ENCODE data around the gene AP5B1.

DNA sequence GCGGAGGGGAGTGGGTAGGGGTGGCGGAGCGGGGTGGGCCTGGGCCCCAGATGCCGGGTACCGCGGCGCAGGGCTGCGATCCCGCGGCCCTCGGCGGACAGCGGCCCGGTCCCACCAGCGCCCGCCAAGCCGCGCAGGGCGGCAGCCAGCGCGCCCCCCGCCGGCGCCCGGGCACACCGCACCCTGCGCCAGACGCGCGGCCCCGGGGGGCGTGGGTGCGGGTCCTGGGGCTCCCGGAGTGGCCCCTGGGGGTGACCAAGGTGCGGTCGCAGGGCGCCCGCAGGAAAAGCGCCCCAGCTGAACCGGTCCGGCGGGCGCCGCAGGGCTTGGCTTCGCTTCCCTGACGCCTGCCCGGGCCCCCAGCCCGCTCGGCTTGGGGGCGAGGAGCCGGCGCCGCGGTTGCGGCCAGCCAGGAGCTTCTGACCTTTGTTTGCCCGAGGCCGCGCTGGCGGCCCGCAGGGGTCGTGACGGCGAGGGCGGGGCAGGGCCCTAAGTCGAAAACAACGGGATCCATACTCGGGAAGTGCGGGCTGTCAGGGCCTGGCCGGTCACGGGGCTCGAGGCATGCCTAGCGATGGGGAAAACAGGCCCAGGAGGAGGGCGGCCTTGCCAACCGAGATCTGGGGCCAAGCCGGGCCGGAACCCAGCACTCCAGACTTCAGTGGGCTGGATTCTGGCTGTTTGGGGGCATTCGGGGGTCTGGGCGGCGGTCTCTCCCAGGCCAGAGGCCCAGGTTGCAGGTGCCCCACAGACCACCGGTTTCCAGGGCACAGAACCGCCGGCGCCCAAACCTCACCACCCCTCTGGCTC lies 581 bp upstream of the AP5B1 start:
- TF ChIP-seq, protein P1, sequence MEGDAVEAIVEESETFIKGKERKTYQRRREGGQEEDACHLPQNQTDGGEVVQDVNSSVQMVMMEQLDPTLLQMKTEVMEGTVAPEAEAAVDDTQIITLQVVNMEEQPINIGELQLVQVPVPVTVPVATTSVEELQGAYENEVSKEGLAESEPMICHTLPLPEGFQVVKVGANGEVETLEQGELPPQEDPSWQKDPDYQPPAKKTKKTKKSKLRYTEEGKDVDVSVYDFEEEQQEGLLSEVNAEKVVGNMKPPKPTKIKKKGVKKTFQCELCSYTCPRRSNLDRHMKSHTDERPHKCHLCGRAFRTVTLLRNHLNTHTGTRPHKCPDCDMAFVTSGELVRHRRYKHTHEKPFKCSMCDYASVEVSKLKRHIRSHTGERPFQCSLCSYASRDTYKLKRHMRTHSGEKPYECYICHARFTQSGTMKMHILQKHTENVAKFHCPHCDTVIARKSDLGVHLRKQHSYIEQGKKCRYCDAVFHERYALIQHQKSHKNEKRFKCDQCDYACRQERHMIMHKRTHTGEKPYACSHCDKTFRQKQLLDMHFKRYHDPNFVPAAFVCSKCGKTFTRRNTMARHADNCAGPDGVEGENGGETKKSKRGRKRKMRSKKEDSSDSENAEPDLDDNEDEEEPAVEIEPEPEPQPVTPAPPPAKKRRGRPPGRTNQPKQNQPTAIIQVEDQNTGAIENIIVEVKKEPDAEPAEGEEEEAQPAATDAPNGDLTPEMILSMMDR (IDR thresholded peaks at IDR 0.05; ENCODE audit: control extremely low read depth in 1 of 3, insufficient read depth in 1 of 3, low read depth in 1 of 3, low read length in 3 of 3) = peak in 2 of 3 experiments; percentile 36 to 39; a peak in 3 of 4 replicates
- TF ChIP-seq, protein P2, sequence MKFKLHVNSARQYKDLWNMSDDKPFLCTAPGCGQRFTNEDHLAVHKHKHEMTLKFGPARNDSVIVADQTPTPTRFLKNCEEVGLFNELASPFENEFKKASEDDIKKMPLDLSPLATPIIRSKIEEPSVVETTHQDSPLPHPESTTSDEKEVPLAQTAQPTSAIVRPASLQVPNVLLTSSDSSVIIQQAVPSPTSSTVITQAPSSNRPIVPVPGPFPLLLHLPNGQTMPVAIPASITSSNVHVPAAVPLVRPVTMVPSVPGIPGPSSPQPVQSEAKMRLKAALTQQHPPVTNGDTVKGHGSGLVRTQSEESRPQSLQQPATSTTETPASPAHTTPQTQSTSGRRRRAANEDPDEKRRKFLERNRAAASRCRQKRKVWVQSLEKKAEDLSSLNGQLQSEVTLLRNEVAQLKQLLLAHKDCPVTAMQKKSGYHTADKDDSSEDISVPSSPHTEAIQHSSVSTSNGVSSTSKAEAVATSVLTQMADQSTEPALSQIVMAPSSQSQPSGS (IDR thresholded peaks at IDR 0.05; ENCODE audit: low read length) = no peak
- TF ChIP-seq PHF8 (conservative IDR thresholded peaks at IDR 0.05; ENCODE audit: low read depth, low read length) (peak; percentile 41; the same call in 1 of the 2 replicates), GABPA (IDR thresholded peaks at IDR 0.05; ENCODE audit: borderline replicate concordance, insufficient read depth, low read length) (no peak), EZH2 (IDR thresholded peaks at IDR 0.05; ENCODE audit: low read depth, low read length, severe bottlenecking) (no peak)
